ENCODE data around the gene HTR3C.

GRCh38 chr3:184059424-184059823, 6.6 kb downstream of the HTR3C start:
- no peak for TF ChIP-seq CTCF (conservative IDR thresholded peaks at IDR 0.05; ENCODE audit: low read depth, low read length)
- no peak for TF ChIP-seq EZH2 (IDR thresholded peaks at IDR 0.05; ENCODE audit: borderline replicate concordance, low read depth, low read length, poor library complexity, severe bottlenecking)

Data from A673 (cell line).